Measurements from ENCODE around the gene HSBP1L1. TPM values are rescaled to one million over a fixed set of nuclear protein-coding genes. Genes with fewer than 3 reads are reported as not detected.

Gene HSBP1L1
- total RNA-seq, 6 donors from 2014 or later, result 32.1 to 80.7 (median 43.8) TPM

DNA sequence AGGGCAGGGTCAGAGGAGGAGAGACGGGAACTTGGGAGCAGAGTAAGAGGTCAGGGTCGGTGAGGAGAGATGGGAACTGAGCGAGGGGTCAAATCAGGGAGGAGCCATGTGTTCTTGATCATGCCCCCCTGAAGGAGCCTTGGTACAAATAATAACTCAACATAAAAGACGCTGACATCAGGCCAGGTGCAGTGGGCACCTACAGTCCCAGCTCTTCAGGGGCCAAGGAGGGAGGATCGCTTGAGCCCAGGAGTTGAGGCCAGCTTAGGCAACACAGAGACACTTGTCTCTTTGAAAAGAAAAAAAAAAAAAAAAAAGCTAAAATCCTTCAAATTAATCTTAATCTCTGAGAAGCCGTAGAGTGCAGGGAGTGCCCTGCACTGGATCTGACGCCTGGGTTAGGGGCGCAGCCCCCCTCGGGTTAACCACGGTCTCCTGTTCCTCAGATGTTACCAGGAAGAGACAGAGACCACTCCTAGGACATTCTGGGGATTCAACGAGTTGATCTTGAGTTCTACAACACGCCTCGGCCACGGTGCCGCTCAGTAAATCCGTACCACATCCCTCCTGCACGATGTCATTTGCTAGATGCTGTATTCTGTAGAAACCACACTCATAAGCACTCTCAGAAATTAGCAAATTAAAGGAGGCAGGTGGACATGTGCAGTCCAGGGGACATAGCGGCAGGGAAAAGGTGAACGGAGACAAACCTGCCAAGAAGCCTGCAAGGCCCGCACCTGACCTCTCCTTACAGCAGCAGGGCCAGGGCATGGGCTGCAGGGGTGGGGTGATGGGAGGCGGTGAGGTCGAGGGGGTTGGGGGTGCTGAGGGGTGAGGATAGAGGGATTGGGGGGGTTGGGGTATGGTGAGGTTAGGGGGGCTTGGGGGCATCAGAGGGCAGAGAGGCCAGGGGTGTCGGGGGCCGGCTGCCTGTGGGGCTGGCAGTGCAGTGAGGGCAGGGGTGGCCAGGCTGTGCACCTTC is 42.2 kb upstream of the HSBP1L1 start:
- 92 to 94% methylated on average over 20 to 24 of the region's 24 CpGs for WGBS, 2 donors
- no peak overlapping the region for H3K27ac ChIP-seq
- H3K4me3 ChIP-seq, result no peak overlapping the region
- peaks cover 0 to 18% (median 0%) of the 10 kb centered on the region in 4 donors for H3K4me1 ChIP-seq
- no peaks in the 10 kb centered on the region for H3K27me3 ChIP-seq
- TF ChIP-seq POLR2A (IDR thresholded peaks at IDR 0.05), result no peak
- TF ChIP-seq, protein P1, sequence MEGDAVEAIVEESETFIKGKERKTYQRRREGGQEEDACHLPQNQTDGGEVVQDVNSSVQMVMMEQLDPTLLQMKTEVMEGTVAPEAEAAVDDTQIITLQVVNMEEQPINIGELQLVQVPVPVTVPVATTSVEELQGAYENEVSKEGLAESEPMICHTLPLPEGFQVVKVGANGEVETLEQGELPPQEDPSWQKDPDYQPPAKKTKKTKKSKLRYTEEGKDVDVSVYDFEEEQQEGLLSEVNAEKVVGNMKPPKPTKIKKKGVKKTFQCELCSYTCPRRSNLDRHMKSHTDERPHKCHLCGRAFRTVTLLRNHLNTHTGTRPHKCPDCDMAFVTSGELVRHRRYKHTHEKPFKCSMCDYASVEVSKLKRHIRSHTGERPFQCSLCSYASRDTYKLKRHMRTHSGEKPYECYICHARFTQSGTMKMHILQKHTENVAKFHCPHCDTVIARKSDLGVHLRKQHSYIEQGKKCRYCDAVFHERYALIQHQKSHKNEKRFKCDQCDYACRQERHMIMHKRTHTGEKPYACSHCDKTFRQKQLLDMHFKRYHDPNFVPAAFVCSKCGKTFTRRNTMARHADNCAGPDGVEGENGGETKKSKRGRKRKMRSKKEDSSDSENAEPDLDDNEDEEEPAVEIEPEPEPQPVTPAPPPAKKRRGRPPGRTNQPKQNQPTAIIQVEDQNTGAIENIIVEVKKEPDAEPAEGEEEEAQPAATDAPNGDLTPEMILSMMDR (IDR thresholded peaks at IDR 0.05), result no peak
- no peak for TF ChIP-seq EP300 (IDR thresholded peaks at IDR 0.05)
- no peak for TF ChIP-seq POLR2AphosphoS5 (IDR thresholded peaks at IDR 0.05)
- no peaks in the 10 kb centered on the region for H3K9me3 ChIP-seq
- DNase-seq (peak in 1 of 2 donors; percentile 15), ATAC-seq (ENCODE audit: low FRiP score in 2 of 2) (no peak)
- peaks cover 5 to 40% (median 15%) of the 10 kb centered on the region in 4 donors for H3K36me3 ChIP-seq

DNA sequence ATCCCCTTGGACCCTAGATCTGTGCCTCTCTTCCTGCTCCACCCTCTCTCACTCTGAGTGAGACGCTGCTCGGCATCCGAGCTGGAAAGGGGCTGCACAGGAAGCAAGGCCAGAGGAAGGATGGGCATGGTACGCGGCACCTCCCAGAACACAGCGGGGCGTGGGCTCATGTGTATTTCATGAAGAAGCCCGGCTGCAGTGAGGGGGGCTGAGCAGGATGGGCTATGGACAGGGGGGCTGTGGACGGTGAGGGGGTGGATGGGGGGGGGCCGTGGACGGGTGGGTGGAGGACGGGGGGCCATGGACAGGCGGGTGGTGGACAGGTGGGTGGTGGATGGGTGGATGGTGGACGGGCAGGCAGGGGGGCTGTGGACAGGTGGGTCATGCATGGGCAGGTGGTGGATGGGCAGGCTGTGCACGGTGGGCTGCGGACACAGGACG is 41.5 kb upstream of the HSBP1L1 start:
- no peak for ATAC-seq (ENCODE audit: low FRiP score in 2 of 2)
- peak in 1 of 2 donors; percentile 20 for DNase-seq
- no peaks in the 10 kb centered on the region for H3K27me3 ChIP-seq
- peaks cover 0 to 18% (median 0%) of the 10 kb centered on the region in 4 donors for H3K4me1 ChIP-seq
- WGBS, 2 donors, result 76 to 91% methylated on average over 15 to 17 of the region's 17 CpGs
- H3K27ac ChIP-seq, result no peak overlapping the region
- H3K36me3 ChIP-seq, result peaks cover 5 to 40% (median 16%) of the 10 kb centered on the region in 4 donors
- no peaks in the 10 kb centered on the region for H3K9me3 ChIP-seq
- no peak overlapping the region for H3K4me3 ChIP-seq
- TF ChIP-seq EP300 (IDR thresholded peaks at IDR 0.05) (no peak), POLR2AphosphoS5 (IDR thresholded peaks at IDR 0.05) (no peak), POLR2A (IDR thresholded peaks at IDR 0.05) (no peak)
- TF ChIP-seq, protein P1 (IDR thresholded peaks at IDR 0.05), result no peak

DNA sequence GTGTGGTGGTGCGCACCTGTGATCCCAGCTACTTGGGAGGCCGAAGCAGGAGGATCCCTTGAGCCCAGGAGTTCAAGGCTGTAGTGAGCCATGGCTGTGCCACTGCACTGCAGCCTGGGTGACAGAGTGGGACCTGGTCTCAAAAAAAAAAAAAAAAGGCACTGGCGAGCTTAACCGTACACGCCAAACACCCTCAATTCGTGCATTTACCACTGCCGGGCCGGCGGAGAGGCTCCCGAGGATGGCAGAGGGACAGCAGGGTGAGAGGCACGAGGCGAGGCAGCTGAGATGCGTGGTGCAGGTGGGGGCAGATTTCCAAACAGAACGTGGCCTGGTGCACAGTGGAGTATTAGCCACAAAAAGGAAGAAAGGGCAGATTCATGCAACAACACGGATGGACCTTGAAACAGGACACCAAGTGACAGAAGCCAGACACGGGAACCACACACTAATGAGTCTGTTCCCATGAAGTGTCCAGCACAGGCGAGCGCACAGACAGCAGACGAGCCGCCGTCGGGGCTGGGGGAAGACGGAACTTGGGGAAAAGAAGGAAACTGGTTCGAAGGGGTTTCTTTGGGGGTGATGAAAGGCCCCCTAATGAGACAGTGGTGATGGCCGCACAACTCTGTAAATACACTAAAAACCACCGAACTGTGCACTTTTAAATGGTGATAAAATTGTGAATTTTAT is 40.4 kb upstream of the HSBP1L1 start:
- Histone ChIP-seq H3K27me3 (no peaks in the 10 kb centered on the region), H3K36me3 (peaks cover 0 to 40% (median 12%) of the 10 kb centered on the region in 4 donors), H3K9me3 (peaks cover 0 to 4% (median 1%) of the 10 kb centered on the region in 4 donors), H3K4me1 (peaks cover 0 to 18% (median 0%) of the 10 kb centered on the region in 4 donors), H3K4me3 (no peak overlapping the region), H3K27ac (no peak overlapping the region)
- ATAC-seq (ENCODE audit: low FRiP score in 2 of 2), result no peak
- TF ChIP-seq, protein P1 (IDR thresholded peaks at IDR 0.05), result no peak
- TF ChIP-seq EP300 (IDR thresholded peaks at IDR 0.05) (no peak), POLR2A (IDR thresholded peaks at IDR 0.05) (no peak), POLR2AphosphoS5 (IDR thresholded peaks at IDR 0.05) (no peak)
- peak in 1 of 2 donors; percentile 15 for DNase-seq
- 95 to 98% methylated on average over 26 of the region's 26 CpGs for WGBS, 2 donors

DNA sequence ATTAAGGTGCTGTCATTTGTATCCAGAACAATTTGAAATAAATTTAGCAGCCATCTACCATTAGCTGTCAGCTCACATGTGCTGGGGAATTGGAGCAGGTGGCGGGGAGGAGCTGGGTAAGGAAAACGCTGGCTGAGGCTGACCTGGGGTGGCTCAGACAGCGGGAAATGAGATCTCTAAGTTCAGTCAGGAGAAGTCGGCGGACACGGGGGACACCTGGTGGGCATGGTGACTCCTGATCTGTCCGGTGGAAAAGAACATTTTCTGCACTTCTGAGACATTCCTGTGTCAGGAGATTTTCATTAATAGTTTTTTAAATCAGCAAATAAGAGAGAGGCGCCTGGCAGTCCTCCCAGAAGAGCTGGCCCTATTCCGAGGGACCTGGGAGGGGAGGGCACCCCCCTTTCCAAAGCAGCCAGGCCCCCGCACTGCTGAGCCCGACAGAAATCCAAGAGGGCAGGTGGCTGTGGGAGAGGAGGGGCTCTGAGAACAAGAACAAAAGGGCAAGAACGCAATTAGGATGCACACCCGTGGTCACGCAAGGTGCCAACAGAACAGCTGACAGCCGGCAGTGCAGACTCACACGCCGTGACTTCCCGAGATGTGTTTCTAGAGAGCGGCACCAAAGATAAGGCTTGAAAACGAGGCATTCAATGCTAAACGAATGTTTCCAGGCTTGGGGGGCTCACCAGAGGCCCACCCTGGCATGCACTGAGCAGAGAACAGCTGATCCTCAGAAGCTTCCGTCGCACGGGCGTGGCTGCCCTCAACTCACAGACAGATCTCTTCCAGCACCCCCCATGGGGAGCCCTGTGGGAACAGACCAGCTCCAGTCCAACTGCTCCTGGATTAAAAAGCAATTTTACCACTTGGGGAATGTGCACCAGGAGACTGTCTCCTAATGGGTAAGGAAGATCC is 39.4 kb upstream of the HSBP1L1 start:
- H3K27ac ChIP-seq, result no peak overlapping the region
- no peak overlapping the region for H3K4me3 ChIP-seq
- TF ChIP-seq POLR2A (IDR thresholded peaks at IDR 0.05) (no peak), EP300 (IDR thresholded peaks at IDR 0.05) (no peak), POLR2AphosphoS5 (IDR thresholded peaks at IDR 0.05) (no peak)
- TF ChIP-seq, protein P1 (IDR thresholded peaks at IDR 0.05), result peak in 1 of 6 experiments; percentile 10
- H3K36me3 ChIP-seq, result peaks cover 6 to 49% (median 15%) of the 10 kb centered on the region in 4 donors
- H3K4me1 ChIP-seq, result peaks cover 0 to 18% (median 0%) of the 10 kb centered on the region in 4 donors
- DNase-seq (peak in 1 of 2 donors; percentile 18), ATAC-seq (ENCODE audit: low FRiP score in 2 of 2) (peak in 1 of 2 donors; percentile 23)
- 63 to 81% methylated on average over 21 to 25 of the region's 25 CpGs for WGBS, 2 donors
- H3K27me3 ChIP-seq, result no peaks in the 10 kb centered on the region
- H3K9me3 ChIP-seq, result peaks cover 10 to 14% (median 12%) of the 10 kb centered on the region in 4 donors

Measured in upper lobe of left lung (tissue), 6 donors.